HG03108 (cell line): ENCODE data around the gene NWD2.
A peak's percentile ranks its signal among the peaks of the same experiment; 100 is the strongest.

Source experiments
- ATAC-seq: cut with Tn5 transposase; IDR thresholded peaks from one replicate; pipeline ENCODE4 v1.9.1; 2021; ENCODE audit warnings: moderate library complexity; ENCODE audit not compliant: unreplicated experiment

Gene NWD2

GRCh38 chr4:37436546-37436945 lies 192.0 kb downstream of the NWD2 start:
- ATAC-seq = no peak

DNA sequence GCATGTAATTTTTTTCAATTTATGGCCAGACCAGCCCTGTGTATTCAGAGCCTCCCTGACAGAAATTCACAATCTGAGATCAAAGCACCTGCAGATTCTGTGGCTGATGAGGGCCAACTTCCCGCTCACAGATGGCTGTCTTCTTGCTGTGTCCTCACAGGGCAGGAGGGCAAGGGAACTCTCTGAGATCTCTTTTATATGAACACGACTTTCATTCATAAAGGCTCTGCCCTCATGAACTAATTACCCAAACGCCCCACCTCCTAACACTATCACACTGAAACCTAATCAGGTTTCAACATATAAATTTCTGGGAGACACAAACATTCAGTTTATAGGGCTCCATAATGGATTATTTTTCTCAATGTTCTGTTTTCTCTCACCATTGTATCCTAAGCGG lies 192.6 kb downstream of the NWD2 start:
- ATAC-seq = no peak

DNA sequence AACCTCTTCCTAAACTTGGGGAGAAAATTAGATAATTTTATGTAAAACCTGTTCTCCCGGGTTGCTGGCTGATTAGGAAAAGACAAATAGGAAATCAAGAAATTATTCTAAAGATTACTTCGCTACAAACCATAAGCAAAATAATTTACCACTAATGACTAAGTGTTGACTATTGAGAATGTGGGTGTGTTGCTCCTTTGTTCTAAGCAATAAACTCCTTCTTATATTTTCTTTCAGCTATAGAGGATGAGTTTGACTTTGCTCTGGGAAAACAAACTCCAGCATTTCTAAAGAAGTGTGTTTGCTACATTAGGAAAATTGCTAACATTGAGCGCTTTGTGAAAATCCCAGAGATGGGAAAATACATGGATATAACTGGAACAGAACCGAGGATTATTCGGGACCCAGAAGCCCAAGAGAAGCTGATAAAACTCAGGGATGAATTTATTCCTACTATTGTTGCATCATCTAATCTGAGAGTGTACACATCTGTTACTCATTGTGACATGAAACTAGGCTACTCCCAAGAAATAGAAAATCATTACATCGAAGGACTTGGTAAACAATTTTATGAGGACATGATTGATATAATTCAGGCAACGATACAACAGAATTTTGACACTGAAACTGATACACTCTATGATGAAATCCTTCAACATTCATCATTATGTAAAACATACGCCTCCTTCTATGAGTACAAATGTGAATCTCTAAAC lies 194.2 kb downstream of the NWD2 start:
- no peak for ATAC-seq

DNA sequence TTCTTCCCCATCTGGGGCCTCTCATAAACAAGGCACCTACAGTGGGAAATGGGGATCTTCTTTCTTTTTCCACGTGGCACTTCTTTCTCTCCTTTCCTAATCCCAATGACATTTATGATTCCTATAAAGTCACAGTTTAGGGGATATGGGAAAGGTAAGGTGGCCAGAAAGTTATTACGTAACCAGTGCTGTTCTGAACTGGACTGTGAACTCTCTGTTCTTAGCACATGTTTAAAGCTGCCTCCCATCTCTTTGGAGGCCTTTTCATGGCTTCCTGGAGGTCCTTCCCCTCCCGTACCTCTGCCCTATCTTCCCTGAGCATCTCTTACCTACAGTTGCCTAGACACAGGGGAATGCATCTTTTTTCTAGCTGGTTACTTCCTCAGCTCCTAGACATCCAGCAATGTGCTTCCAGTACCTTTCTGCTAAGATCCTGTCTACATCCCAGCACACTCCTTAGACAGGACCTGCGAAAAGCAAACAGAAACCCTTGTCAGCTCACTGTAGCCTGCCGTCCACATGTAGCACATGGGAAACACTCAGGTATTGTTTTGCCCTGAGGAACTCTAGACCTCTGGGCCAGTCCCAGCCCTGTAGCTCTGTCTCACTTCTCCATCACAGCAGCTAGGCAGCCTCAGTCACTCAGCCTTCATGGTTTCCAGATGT lies 195.4 kb downstream of the NWD2 start:
- no peak for ATAC-seq

- no peak for ATAC-seq
Measured at GRCh38 chr4:37440501-37440900, 196.0 kb downstream of the NWD2 start.

GRCh38 chr4:37441231-37442061 lies 196.9 kb downstream of the NWD2 start:
- no peak for ATAC-seq

DNA sequence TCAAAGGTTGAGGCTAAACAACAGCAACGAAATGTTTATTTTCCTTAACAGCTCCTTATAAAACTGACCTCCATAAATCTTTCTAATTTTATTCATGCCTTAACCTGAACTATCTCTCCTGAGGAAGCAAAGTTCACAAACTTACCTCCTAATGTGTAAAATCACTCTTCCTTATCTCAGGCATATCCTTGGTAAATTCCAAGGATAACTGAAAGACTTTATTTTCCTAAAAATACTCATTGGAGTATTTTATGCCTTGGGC lies 197.4 kb downstream of the NWD2 start:
- no peak for ATAC-seq

DNA sequence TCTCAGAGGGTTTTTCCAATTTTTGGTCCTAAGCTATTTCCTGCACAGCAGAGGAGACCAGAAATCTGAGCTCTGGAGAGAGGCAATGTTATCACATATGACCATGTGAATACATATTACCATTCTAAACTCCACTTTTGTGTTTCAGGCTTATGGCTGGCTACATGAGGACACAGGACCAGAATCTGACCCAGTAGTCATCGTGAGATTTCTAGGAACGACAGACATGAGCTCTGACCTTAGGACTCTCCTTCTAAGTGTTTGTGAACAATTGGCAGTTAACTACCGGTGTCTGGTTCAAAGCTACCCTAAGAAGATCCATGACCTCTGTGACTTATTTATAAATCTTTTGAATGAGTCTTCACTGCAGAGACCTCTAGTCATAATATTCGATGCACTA lies 198.6 kb downstream of the NWD2 start:
- no peak for ATAC-seq

GRCh38 chr4:37445023-37445422 lies 200.5 kb downstream of the NWD2 start:
- no peak for ATAC-seq

DNA sequence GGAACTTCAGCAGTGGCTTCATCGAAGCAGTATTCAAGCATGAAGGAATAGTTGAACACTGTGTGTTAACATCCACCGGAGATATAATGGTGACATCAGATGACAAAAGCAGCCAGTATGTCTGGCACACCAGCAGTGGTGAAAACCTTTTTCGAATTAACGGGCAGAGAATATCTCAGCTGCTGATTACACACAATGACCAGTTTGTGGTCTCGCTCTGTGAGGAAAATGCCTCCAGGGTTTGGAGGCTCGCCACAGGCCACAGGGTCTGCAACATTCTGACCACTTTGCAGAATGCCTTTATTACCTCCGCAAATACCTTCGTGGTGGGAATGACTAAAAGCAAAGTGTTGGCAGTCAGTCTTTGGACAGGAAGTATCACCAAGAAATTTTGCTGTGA lies 201.5 kb downstream of the NWD2 start:
- no peak for ATAC-seq

DNA sequence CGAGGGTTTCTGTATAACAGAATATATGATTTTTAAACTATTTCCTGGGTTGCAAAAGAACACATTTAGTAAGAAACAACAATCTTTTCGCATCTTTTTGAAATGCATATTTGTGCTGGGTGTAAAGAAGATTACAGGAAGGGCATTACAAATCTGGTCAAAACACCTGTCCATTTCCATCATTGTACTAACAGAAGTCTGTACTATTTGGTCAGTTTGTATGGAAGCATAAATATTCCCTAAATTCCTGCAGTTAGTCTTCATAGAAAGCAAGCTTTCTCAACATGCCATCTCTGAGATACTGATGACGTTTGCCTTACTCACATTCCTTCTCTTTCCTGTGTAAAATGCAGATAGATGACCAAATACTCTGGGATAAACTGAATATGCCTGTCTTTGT lies 203.3 kb downstream of the NWD2 start:
- ATAC-seq = no peak

DNA sequence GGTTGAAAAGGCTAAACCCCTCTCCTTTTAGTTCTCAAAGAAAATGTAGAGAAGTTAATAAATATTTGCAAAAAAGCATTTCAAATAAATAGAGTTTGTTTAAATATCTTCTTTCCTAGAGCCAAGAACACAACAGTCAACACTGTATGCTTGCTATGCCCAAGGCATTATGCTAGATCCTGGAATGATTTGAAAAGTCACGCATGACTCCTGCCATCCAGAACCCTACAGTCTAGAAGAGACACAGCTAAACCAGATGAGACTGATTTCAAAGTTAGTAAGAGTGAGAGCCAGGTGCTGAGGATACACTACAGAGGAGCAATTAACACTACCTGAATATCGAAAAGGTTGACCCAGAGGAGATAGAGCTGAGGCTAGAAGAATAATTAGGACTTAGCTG lies 205.8 kb downstream of the NWD2 start:
- ATAC-seq = no peak

GRCh38 chr4:37450911-37451310 lies 206.4 kb downstream of the NWD2 start:
- no peak for ATAC-seq

DNA sequence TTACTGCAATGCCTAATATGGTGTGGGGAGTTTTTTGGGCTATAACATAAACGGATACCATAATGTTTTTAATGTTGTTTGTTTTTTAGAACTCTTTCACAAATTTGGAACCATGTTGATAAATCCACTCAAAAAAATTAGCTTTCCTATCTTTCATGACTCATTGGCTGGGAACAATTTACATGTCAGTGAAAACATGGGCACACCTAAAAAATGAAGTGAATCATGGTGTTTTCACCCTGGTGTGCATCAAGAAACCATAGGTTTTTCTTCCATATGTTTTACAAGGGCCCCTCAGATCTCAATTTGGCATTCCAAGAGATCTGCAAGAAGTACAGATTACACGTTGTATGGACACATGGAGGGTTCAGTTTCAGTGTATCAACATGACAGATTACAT lies 207.1 kb downstream of the NWD2 start:
- no peak for ATAC-seq

GRCh38 chr4:37452952-37453280 lies 208.4 kb downstream of the NWD2 start:
- peak; percentile 74 for ATAC-seq

DNA sequence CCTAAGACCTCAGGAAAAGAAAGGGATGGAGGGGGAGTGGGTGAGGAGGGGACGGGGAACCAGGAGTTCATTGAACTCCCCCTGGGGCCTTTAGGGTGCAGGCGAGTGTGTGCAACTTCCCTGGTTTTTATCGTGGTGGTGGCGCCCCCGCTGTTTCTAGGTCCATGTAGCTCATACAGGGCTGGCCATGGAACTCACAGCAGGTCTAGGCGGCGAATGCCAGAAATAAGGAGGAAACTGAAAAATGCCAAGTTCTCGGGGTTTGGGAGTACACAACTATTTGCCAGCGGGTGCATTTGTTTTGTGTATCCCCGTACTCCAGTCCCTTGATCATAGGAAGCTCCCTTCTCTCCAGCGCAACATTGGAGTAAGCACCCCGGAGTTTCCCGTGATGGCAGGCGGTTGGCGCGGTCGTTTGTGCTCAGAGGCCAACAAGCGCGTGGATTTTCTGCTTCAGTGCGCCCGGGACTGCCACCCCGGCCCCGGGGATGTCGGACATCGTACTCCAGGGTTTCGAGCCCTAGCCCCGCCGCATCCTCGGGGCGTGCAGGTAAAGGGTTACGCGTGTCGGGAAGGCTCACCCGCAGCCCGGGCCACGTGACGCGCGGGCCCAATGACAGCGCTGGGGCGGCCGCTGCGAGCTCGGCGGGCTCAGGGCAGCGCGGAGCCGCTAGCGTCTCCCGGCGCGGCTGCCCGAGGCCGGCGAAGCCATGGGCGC lies 208.9 kb downstream of the NWD2 start:
- ATAC-seq = peak; percentile 60

- ATAC-seq = no peak
Measured at GRCh38 chr4:37453999-37454800, 209.7 kb downstream of the NWD2 start.

DNA sequence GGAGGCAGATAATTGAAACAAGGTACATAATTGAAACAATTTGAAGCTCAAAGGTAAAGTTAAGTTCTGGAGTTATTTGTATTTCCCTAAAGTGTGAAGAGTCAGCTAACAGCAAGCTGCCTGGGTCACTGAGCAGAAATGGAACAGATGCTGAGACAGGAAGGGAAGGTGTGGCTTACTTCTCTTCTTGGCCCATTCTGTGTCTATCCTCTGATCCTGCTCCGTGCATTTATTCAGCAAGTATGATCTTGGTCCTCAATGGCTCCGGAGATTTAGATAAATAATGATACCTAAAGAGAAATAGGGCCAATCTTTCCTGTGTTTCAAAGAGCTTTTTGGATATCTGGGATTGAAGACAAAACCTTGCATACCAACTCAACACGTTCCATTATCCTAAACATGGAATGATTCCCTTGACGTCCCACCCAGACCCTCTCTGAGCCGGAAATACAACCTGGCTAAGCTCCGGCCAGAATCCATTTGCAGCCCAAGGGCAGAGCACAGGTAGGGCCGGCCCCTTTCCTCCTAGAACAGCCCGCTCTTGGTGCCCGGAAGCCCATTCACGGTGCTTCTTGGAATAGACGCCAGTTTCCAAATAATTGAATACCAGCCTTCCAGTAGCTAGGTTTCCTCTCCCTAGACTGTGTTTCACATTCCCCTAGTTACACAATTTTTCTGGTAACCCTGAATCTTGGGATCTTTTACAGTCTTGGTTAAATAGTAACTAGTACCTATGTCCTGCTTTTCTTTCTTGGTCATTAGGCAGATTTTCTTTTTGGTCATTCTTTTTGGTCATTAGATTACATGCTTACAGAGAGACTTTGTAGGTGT lies 211.0 kb downstream of the NWD2 start:
- ATAC-seq = no peak

GRCh38 chr4:37461801-37462200 lies 217.3 kb downstream of the NWD2 start:
- no peak for ATAC-seq
